ENCODE measurements around the gene OR2A2.

DNA sequence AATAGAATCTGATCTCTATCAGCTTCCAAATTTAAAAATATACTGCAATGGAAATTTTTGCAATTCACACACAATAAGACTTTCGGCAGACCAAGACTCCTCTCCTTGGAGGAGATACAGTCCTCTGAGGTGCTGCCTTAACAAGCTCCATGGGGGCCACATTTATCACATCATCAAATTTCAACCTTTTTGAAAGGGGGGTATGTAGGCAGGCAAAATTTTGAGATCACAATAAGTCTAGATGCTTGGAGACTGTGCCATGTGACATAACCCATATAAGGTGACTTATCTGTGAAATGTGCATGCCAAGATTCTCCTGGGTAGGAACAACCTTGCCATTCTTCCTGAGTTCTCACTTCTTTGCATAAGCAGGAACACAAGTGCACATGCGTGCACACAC is 23.4 kb upstream of the OR2A2 start, which contains the start of gene OR2A12:
- TF ChIP-seq, protein P1, sequence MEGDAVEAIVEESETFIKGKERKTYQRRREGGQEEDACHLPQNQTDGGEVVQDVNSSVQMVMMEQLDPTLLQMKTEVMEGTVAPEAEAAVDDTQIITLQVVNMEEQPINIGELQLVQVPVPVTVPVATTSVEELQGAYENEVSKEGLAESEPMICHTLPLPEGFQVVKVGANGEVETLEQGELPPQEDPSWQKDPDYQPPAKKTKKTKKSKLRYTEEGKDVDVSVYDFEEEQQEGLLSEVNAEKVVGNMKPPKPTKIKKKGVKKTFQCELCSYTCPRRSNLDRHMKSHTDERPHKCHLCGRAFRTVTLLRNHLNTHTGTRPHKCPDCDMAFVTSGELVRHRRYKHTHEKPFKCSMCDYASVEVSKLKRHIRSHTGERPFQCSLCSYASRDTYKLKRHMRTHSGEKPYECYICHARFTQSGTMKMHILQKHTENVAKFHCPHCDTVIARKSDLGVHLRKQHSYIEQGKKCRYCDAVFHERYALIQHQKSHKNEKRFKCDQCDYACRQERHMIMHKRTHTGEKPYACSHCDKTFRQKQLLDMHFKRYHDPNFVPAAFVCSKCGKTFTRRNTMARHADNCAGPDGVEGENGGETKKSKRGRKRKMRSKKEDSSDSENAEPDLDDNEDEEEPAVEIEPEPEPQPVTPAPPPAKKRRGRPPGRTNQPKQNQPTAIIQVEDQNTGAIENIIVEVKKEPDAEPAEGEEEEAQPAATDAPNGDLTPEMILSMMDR (IDR thresholded peaks at IDR 0.05) = no peak
- TF ChIP-seq EZH2 (IDR thresholded peaks at IDR 0.05; ENCODE audit: borderline replicate concordance, insufficient read depth, low read depth, low read length, poor library complexity, severe bottlenecking) = no peak
